Effector memory CD8-positive, alpha-beta T cell (primary cell): ENCODE measurements around the gene TUSC2.
A peak's percentile ranks its signal among the peaks of the same experiment; 100 is the strongest.

Experiments used
- ATAC-seq: fragments of 150-1000 bp; cut with Tn5 transposase; replicated peaks from 2 replicates; pipeline ENCODE4 v1.10.0; 2021; ENCODE audit warnings: mild to moderate bottlenecking, moderate library complexity
- DNase-seq, 3 experiments: peaks; one replicate each; pipeline ENCODE4 v3.0.0; 2021
- H3K27ac Mint-ChIP-seq, 2 donors: one replicate each; pipeline ENCODE4 v1.8.0; 2022; ENCODE audit warnings: mild to moderate bottlenecking in 2 of 2, mixed read lengths in 2 of 2, moderate library complexity in 2 of 2
- H3K27me3 Mint-ChIP-seq, 2 donors: one replicate each; pipeline ENCODE4 v1.8.0; 2022; ENCODE audit warnings: mixed read lengths in 2 of 2
- H3K36me3 Mint-ChIP-seq: one replicate; pipeline ENCODE4 v1.8.0; 2022; ENCODE audit warnings: mild to moderate bottlenecking, moderate library complexity, mixed read lengths; ENCODE audit not compliant: insufficient read depth
- H3K4me1 Mint-ChIP-seq, 2 donors: one replicate each; pipeline ENCODE4 v1.8.0; 2022; ENCODE audit warnings: low read depth in 2 of 2, mixed read lengths in 2 of 2
- H3K4me3 Mint-ChIP-seq, 2 donors: one replicate each; pipeline ENCODE4 v1.8.0; 2022; ENCODE audit warnings: mild to moderate bottlenecking in 2 of 2, mixed read lengths in 2 of 2, moderate library complexity in 2 of 2
- H3K9me3 Mint-ChIP-seq, 2 donors: one replicate each; pipeline ENCODE4 v1.8.0; 2022; ENCODE audit warnings: mixed read lengths in 2 of 2

TUSC2 gene

DNA sequence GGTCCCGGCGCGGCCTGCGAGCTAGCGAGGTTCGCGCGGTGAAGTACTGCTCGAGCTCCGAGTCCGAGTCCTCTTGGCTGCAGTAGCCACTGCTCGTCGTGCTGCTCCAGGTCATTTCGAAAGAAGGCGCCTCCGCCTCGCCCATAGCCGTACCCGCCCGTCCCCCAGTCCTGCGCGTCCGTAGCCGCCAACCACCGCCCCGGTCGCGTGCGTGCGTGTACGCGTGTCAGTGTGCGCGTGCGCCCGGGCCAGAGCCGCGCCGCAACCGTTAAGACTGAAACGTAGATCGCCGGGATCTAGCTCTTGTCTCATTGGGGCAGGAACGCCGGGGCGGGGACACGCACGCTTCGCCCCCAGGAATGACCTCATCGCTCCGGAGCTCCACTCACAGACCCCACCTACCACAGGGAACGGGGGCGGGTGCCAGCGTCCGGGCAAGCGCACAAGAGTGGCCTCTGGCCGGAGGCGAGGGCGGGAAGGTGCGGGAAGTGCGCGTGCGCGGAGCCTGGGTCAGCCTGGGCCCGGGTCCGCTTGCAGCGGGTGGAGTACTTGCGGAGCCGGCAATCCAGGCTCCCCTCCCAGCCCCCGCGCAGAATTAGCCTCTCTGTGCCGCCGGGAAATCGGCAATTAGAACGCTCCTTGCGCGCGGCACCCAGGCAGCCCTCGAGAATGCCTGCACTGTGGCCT lies 9.3 kb upstream of the TUSC2 start:
- Mint-ChIP-seq H3K27me3 (no peaks in the 10 kb centered on the region), H3K4me1 (peaks cover 58 to 75% of the 10 kb centered on the region in 2 donors), H3K9me3 (no peaks in the 10 kb centered on the region), H3K4me3 (peak overlapping the region; percentile 97), H3K27ac (peak overlapping the region; percentile 95 to 96), H3K36me3 (peaks cover 81% of the 10 kb centered on the region)
- DNase-seq (peak; percentile 79 to 86 (median 86)), ATAC-seq (peak; percentile 65)

DNA sequence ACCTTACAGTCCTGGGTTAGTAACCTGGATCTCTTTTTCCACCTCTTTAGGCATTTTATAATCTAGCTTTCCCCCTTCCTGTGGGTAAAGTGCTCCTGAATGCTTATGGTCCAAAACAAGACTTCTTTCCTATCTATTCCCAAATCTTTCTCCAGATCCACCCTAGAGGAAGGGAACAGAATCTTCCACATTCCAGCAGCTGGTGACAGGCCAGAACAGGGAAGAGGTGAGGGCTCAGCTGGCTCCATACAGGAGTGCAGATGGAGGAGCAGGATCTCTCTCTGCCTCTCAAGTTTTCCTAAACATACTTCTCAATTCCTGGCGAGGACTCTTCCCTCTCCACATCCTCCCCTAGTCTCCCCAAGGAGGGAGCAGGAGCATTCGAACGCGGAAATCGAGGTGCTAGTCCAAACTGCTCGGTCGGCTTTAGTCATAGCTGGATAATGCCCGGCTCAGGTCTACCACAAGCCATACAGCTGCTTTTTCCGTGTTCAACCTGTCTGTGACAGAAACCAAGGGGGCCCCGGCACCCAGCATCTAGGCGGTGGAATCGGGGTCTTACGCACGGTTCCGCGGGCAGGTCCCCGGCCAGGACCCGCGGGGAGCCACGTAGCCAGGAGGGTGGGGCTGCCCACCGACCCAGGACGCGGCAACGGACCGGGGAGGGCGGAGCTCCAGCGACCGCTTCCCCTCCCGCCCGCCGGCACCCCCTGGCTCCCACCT lies 8.6 kb upstream of the TUSC2 start:
- peak; percentile 28 for ATAC-seq
- DNase-seq, result no peak
- peaks cover 56 to 69% of the 10 kb centered on the region in 2 donors for H3K4me1 Mint-ChIP-seq
- peaks cover 87% of the 10 kb centered on the region for H3K36me3 Mint-ChIP-seq
- H3K9me3 Mint-ChIP-seq, result no peaks in the 10 kb centered on the region
- H3K4me3 Mint-ChIP-seq, result peak overlapping the region; percentile 97
- H3K27me3 Mint-ChIP-seq, result no peaks in the 10 kb centered on the region
- peak overlapping the region; percentile 95 to 96 for H3K27ac Mint-ChIP-seq

GRCh38 chr3:50334339-50335075 lies 6.5 kb upstream of the TUSC2 start:
- H3K27me3 Mint-ChIP-seq, result no peaks in the 10 kb centered on the region
- peak overlapping the region; percentile 68 to 97 for H3K4me3 Mint-ChIP-seq
- H3K27ac Mint-ChIP-seq, result peak overlapping the region; percentile 93 to 96
- ATAC-seq, result no peak
- H3K9me3 Mint-ChIP-seq, result no peaks in the 10 kb centered on the region
- DNase-seq, result no peak
- peaks cover 92% of the 10 kb centered on the region for H3K36me3 Mint-ChIP-seq
- peaks cover 48 to 56% of the 10 kb centered on the region in 2 donors for H3K4me1 Mint-ChIP-seq

- DNase-seq (no peak), ATAC-seq (no peak)
- Mint-ChIP-seq H3K4me3 (peak overlapping the region; percentile 68 to 97), H3K27me3 (no peaks in the 10 kb centered on the region), H3K4me1 (peaks cover 41 to 49% of the 10 kb centered on the region in 2 donors), H3K27ac (peak overlapping the region; percentile 93 to 96), H3K9me3 (no peaks in the 10 kb centered on the region), H3K36me3 (peaks cover 92% of the 10 kb centered on the region)
Measured at GRCh38 chr3:50333744-50334328, 5.8 kb upstream of the TUSC2 start.

- H3K36me3 Mint-ChIP-seq, result peaks cover 81% of the 10 kb centered on the region
- H3K9me3 Mint-ChIP-seq, result no peaks in the 10 kb centered on the region
- no peaks in the 10 kb centered on the region for H3K27me3 Mint-ChIP-seq
- ATAC-seq, result no peak
- no peak overlapping the region for H3K4me3 Mint-ChIP-seq
- DNase-seq, result no peak
- H3K4me1 Mint-ChIP-seq, result peaks cover 39% of the 10 kb centered on the region in 2 donors
- H3K27ac Mint-ChIP-seq, result no peak overlapping the region
Measured at GRCh38 chr3:50331364-50331907, 3.4 kb upstream of the TUSC2 start.

- Mint-ChIP-seq H3K4me1 (peaks cover 28% of the 10 kb centered on the region in 2 donors), H3K36me3 (peaks cover 70% of the 10 kb centered on the region), H3K9me3 (no peaks in the 10 kb centered on the region), H3K27ac (peak overlapping the region in 1 of 2 donors; percentile 59), H3K27me3 (no peaks in the 10 kb centered on the region), H3K4me3 (no peak overlapping the region)
- no peak for ATAC-seq
- no peak for DNase-seq
Measured at GRCh38 chr3:50330330-50330729, 2.3 kb upstream of the TUSC2 start.

DNA sequence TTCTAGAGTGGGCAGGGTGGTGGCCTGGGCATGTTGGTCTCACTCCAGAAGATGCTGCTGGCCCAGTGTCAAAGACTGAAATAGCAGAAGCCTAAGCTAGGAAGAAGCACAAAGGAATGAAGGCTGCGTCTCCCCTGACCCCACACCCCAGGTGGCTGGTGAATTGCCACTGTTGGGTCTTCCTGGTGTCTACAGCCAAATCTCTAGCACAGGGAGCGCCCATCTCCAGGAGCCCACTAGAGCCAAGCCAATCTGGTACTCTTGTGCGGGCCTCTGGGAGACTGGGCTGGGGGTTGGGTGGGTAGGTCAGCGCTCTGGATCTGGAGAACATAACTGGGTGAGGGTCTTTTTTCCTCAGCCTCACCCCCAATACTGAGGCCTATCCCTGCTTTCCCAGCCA lies 894 bp downstream of the TUSC2 start:
- DNase-seq (no peak), ATAC-seq (no peak)
- Mint-ChIP-seq H3K9me3 (no peaks in the 10 kb centered on the region), H3K27ac (peak overlapping the region; percentile 84 to 94), H3K36me3 (peaks cover 46% of the 10 kb centered on the region), H3K27me3 (no peaks in the 10 kb centered on the region), H3K4me3 (peak overlapping the region; percentile 80 to 88), H3K4me1 (peaks cover 14 to 22% of the 10 kb centered on the region in 2 donors)

- Mint-ChIP-seq H3K4me1 (peaks cover 14 to 22% of the 10 kb centered on the region in 2 donors), H3K9me3 (no peaks in the 10 kb centered on the region), H3K27me3 (no peaks in the 10 kb centered on the region), H3K27ac (no peak overlapping the region), H3K4me3 (peak overlapping the region in 1 of 2 donors; percentile 38), H3K36me3 (peaks cover 36% of the 10 kb centered on the region)
- DNase-seq (no peak), ATAC-seq (no peak)
Measured at GRCh38 chr3:50326182-50326541, 1.9 kb downstream of the TUSC2 start.

GRCh38 chr3:50325497-50326181 lies 2.4 kb downstream of the TUSC2 start:
- no peak for ATAC-seq
- peaks cover 16 to 23% of the 10 kb centered on the region in 2 donors for H3K4me1 Mint-ChIP-seq
- no peaks in the 10 kb centered on the region for H3K9me3 Mint-ChIP-seq
- H3K27me3 Mint-ChIP-seq, result no peaks in the 10 kb centered on the region
- peak overlapping the region in 1 of 2 donors; percentile 76 for H3K27ac Mint-ChIP-seq
- H3K4me3 Mint-ChIP-seq, result peak overlapping the region in 1 of 2 donors; percentile 8
- H3K36me3 Mint-ChIP-seq, result peaks cover 31% of the 10 kb centered on the region
- no peak for DNase-seq

DNA sequence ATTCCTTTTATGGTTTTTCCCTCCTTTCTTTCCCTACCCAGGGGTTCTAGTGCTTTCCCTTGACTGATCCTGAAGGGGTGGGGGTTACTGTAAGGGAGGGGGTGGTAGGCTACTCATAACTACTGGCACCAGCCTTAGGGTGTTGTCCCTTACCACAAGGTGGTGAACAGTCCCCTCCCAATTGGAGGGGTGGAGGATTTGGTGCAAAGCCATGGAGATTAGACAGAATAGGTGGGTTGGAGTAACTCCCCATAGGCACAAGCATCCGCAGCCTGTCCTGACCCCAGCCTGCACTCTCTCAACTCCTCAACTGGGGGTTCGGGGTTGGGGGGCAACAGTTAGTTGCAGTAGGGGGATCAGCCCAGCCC lies 2.9 kb downstream of the TUSC2 start:
- Mint-ChIP-seq H3K9me3 (no peaks in the 10 kb centered on the region), H3K4me3 (no peak overlapping the region), H3K27ac (peak overlapping the region in 1 of 2 donors; percentile 76), H3K36me3 (peaks cover 26% of the 10 kb centered on the region), H3K27me3 (no peaks in the 10 kb centered on the region), H3K4me1 (peaks cover 22 to 26% of the 10 kb centered on the region in 2 donors)
- ATAC-seq (no peak), DNase-seq (no peak)

DNA sequence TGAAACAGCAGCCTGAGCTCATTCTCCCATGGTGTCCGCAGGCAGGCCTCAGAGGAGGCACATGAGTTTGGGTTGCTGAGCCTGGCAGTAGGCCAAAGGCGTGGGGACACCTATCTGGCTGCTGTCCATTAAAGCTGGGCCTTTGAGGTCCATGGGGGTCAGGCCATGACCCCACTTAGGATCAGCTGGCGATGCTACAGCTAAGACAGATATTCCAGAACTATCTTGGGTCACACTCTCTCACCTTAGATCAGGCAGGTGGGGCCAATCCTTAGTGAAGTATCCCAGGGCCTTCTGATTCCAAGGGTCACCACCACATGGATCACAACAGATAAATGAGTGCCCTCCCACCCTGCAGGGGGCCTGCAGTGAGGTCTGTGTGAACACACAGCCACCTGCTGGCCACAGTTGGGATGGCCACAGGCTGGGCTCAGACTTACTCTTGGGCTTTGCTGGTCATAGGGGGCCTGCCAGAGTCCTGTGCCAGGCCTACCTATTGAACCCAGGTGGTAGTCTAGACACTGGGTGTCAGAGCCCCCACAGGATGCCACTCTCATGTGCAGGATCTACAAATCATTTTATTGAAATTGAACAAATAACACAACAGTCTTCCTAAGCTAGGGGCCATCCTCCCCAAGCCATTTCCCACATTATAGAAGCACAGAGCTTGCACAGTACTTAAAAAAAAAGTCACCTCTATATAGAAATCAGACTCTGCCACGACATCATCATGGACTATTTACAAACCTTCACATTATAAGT lies 3.5 kb downstream of the TUSC2 start:
- peak; percentile 50 to 64 (median 53) for DNase-seq
- Mint-ChIP-seq H3K4me1 (peaks cover 25 to 29% of the 10 kb centered on the region in 2 donors), H3K36me3 (peaks cover 20% of the 10 kb centered on the region), H3K4me3 (no peak overlapping the region), H3K27me3 (no peaks in the 10 kb centered on the region), H3K27ac (peak overlapping the region in 1 of 2 donors; percentile 76), H3K9me3 (no peaks in the 10 kb centered on the region)
- peak; percentile 25 for ATAC-seq

- H3K27ac Mint-ChIP-seq, result peak overlapping the region; percentile 41 to 76
- peaks cover 12% of the 10 kb centered on the region for H3K36me3 Mint-ChIP-seq
- no peak overlapping the region for H3K4me3 Mint-ChIP-seq
Measured at GRCh38 chr3:50323614-50324199, 4.3 kb downstream of the TUSC2 start.

More at GRCh38 chr3:50323614-50324199, 4.3 kb downstream of the TUSC2 start:
- Mint-ChIP-seq H3K4me1 (peaks cover 29 to 36% of the 10 kb centered on the region in 2 donors), H3K9me3 (no peaks in the 10 kb centered on the region), H3K27me3 (no peaks in the 10 kb centered on the region)
- ATAC-seq (no peak), DNase-seq (no peak)
